ENCODE results near the gene NGRN. TPM values are rescaled to one million over a fixed set of nuclear protein-coding genes. Genes with fewer than 3 reads are reported as not detected.

The NGRN gene
- total RNA-seq, 1 donor = 68.4 TPM

- Histone ChIP-seq H3K27me3 (ENCODE audit: insufficient read depth, low read length) (no peaks in the 10 kb centered on the region), H3K36me3 (ENCODE audit: insufficient read depth, low read length) (no peaks in the 10 kb centered on the region), H3K79me2 (ENCODE audit: insufficient read depth, low read length) (peaks cover 12% of the 10 kb centered on the region), H3K4me3 (ENCODE audit: insufficient read depth, low read length) (no peak overlapping the region), H3K9me3 (ENCODE audit: low read depth, low read length) (no peaks in the 10 kb centered on the region), H4K20me1 (ENCODE audit: insufficient read depth, low read length) (no peaks in the 10 kb centered on the region), H3K4me2 (ENCODE audit: insufficient read depth, low read length) (peak overlapping the region; percentile 16), H2AFZ (ENCODE audit: low read length) (no peak overlapping the region), H3K27ac (ENCODE audit: low read depth, low read length) (peak overlapping the region; percentile 27), H3K4me1 (ENCODE audit: insufficient read depth, low read length) (peaks cover 26% of the 10 kb centered on the region)
- no peak for TF ChIP-seq CTCF (IDR thresholded peaks at IDR 0.05; ENCODE audit: extremely low read depth, low read depth, low read length)
- peak; percentile 36 for DNase-seq (ENCODE audit: insufficient read length, low spot score, missing footprints)
Measured at GRCh38 chr15:90261811-90262210, 3.7 kb upstream of the NGRN start.

- H2AFZ ChIP-seq (ENCODE audit: low read length) = no peak overlapping the region
- peak overlapping the region; percentile 27 for H3K27ac ChIP-seq (ENCODE audit: low read depth, low read length)
- TF ChIP-seq CTCF (IDR thresholded peaks at IDR 0.05; ENCODE audit: extremely low read depth, low read depth, low read length) = no peak
Measured at GRCh38 chr15:90262426-90262825, 3.0 kb upstream of the NGRN start.

GRCh38 chr15:90264671-90265070, 801 bp upstream of the NGRN start:
- H3K4me2 ChIP-seq (ENCODE audit: insufficient read depth, low read length) = peak overlapping the region; percentile 96
- DNase-seq (ENCODE audit: insufficient read length, low spot score, missing footprints) = peak; percentile 51
- H4K20me1 ChIP-seq (ENCODE audit: insufficient read depth, low read length) = peaks cover 14% of the 10 kb centered on the region
- TF ChIP-seq CTCF (IDR thresholded peaks at IDR 0.05; ENCODE audit: extremely low read depth, low read depth, low read length) = no peak
- H3K36me3 ChIP-seq (ENCODE audit: insufficient read depth, low read length) = peaks cover 14% of the 10 kb centered on the region
- H3K79me2 ChIP-seq (ENCODE audit: insufficient read depth, low read length) = peaks cover 37% of the 10 kb centered on the region
- H3K9me3 ChIP-seq (ENCODE audit: low read depth, low read length) = no peaks in the 10 kb centered on the region
- H2AFZ ChIP-seq (ENCODE audit: low read length) = peak overlapping the region; percentile 98
- H3K27ac ChIP-seq (ENCODE audit: low read depth, low read length) = peak overlapping the region; percentile 93
- no peaks in the 10 kb centered on the region for H3K27me3 ChIP-seq (ENCODE audit: insufficient read depth, low read length)
- peaks cover 36% of the 10 kb centered on the region for H3K4me1 ChIP-seq (ENCODE audit: insufficient read depth, low read length)
- H3K4me3 ChIP-seq (ENCODE audit: insufficient read depth, low read length) = peak overlapping the region; percentile 95

More at GRCh38 chr15:90262426-90262825, 3.0 kb upstream of the NGRN start:
- H3K36me3 ChIP-seq (ENCODE audit: insufficient read depth, low read length) = peaks cover 4% of the 10 kb centered on the region
- no peaks in the 10 kb centered on the region for H3K27me3 ChIP-seq (ENCODE audit: insufficient read depth, low read length)
- peaks cover 32% of the 10 kb centered on the region for H3K4me1 ChIP-seq (ENCODE audit: insufficient read depth, low read length)
- H3K4me2 ChIP-seq (ENCODE audit: insufficient read depth, low read length) = peak overlapping the region; percentile 16
- no peak for DNase-seq (ENCODE audit: insufficient read length, low spot score, missing footprints)
- no peak overlapping the region for H3K4me3 ChIP-seq (ENCODE audit: insufficient read depth, low read length)
- peaks cover 5% of the 10 kb centered on the region for H4K20me1 ChIP-seq (ENCODE audit: insufficient read depth, low read length)
- H3K9me3 ChIP-seq (ENCODE audit: low read depth, low read length) = no peaks in the 10 kb centered on the region
- H3K79me2 ChIP-seq (ENCODE audit: insufficient read depth, low read length) = peaks cover 19% of the 10 kb centered on the region

GRCh38 chr15:90266061-90266431, 574 bp downstream of the NGRN start:
- no peak for TF ChIP-seq CTCF (IDR thresholded peaks at IDR 0.05; ENCODE audit: extremely low read depth, low read depth, low read length)
- H3K4me1 ChIP-seq (ENCODE audit: insufficient read depth, low read length) = peaks cover 33% of the 10 kb centered on the region
- H3K4me3 ChIP-seq (ENCODE audit: insufficient read depth, low read length) = peak overlapping the region; percentile 95
- H2AFZ ChIP-seq (ENCODE audit: low read length) = peak overlapping the region; percentile 98
- peak overlapping the region; percentile 93 for H3K27ac ChIP-seq (ENCODE audit: low read depth, low read length)
- no peaks in the 10 kb centered on the region for H3K27me3 ChIP-seq (ENCODE audit: insufficient read depth, low read length)
- peak overlapping the region; percentile 96 for H3K4me2 ChIP-seq (ENCODE audit: insufficient read depth, low read length)
- no peaks in the 10 kb centered on the region for H3K9me3 ChIP-seq (ENCODE audit: low read depth, low read length)
- H3K36me3 ChIP-seq (ENCODE audit: insufficient read depth, low read length) = peaks cover 26% of the 10 kb centered on the region
- peak; percentile 66 for DNase-seq (ENCODE audit: insufficient read length, low spot score, missing footprints)
- peaks cover 26% of the 10 kb centered on the region for H4K20me1 ChIP-seq (ENCODE audit: insufficient read depth, low read length)
- H3K79me2 ChIP-seq (ENCODE audit: insufficient read depth, low read length) = peaks cover 51% of the 10 kb centered on the region

All from osteoblast (primary cell).